Choroid plexus epithelial cell (primary cell): ENCODE results near the gene CCDC74A.
"Not testable (repeated sequence)": the region's sequence is repeated elsewhere in the genome, so short reads cannot be mapped to it uniquely, and the experiment has no call there.

Source experiments
- DNase-seq: peaks from one replicate; pipeline ENCODE4 v3.0.0-alpha.2; 2010; ENCODE audit warnings: low read depth
- H3K4me3 ChIP-seq: 2 replicates; pipeline ENCODE4 v1.5.1; 2011; ENCODE audit warnings: low read depth, mild to moderate bottlenecking, control low read depth, low read length, moderate library complexity
- CTCF ChIP-seq: conservative IDR thresholded peaks from 2 replicates; pipeline ENCODE4 v1.5.1; 2011; ENCODE audit warnings: low read depth, mild to moderate bottlenecking, control low read depth, inconsistent platforms, low read length, moderate library complexity

Gene CCDC74A

GRCh38 chr2:131492418-131493198 lies 35.1 kb upstream of the CCDC74A start:
- peak; percentile 78 for TF ChIP-seq CTCF
- peak; percentile 94 for DNase-seq
- H3K4me3 ChIP-seq = peak overlapping the region; percentile 89

- no peak for TF ChIP-seq CTCF
Measured at GRCh38 chr2:131493199-131493968, 34.3 kb upstream of the CCDC74A start.

GRCh38 chr2:131495506-131495905 lies 32.2 kb upstream of the CCDC74A start:
- DNase-seq, H3K4me3 ChIP-seq: not testable (repeated sequence)

More at GRCh38 chr2:131493199-131493968, 34.3 kb upstream of the CCDC74A start:
- H3K4me3 ChIP-seq = peak overlapping the region; percentile 89
- peak; percentile 9 for DNase-seq

- H3K4me3 ChIP-seq = not testable (repeated sequence)
- DNase-seq = peak; percentile 49
Measured at GRCh38 chr2:131498321-131498973, 29.2 kb upstream of the CCDC74A start.

GRCh38 chr2:131503587-131503986 lies 24.1 kb upstream of the CCDC74A start:
- not testable (repeated sequence) for DNase-seq, H3K4me3 ChIP-seq

- DNase-seq, H3K4me3 ChIP-seq: not testable (repeated sequence)
Measured at GRCh38 chr2:131504082-131504750, 23.5 kb upstream of the CCDC74A start.

GRCh38 chr2:131509615-131510014 lies 18.1 kb upstream of the CCDC74A start:
- TF ChIP-seq CTCF = no peak
- H3K4me3 ChIP-seq = no peak overlapping the region
- DNase-seq = no peak

GRCh38 chr2:131511291-131511968 lies 16.3 kb upstream of the CCDC74A start:
- peak; percentile 43 for TF ChIP-seq CTCF
- DNase-seq = peak; percentile 61

GRCh38 chr2:131511969-131512870 lies 15.5 kb upstream of the CCDC74A start:
- not testable (repeated sequence) for DNase-seq, H3K4me3 ChIP-seq

More at GRCh38 chr2:131511291-131511968, 16.3 kb upstream of the CCDC74A start:
- H3K4me3 ChIP-seq = not testable (repeated sequence)

GRCh38 chr2:131514408-131515166 lies 13.1 kb upstream of the CCDC74A start:
- H3K4me3 ChIP-seq, DNase-seq: not testable (repeated sequence)

- DNase-seq, H3K4me3 ChIP-seq: not testable (repeated sequence)
Measured at GRCh38 chr2:131515235-131515634, 12.5 kb upstream of the CCDC74A start.
